Measurements from ENCODE around the gene PLEKHG2.

DNA sequence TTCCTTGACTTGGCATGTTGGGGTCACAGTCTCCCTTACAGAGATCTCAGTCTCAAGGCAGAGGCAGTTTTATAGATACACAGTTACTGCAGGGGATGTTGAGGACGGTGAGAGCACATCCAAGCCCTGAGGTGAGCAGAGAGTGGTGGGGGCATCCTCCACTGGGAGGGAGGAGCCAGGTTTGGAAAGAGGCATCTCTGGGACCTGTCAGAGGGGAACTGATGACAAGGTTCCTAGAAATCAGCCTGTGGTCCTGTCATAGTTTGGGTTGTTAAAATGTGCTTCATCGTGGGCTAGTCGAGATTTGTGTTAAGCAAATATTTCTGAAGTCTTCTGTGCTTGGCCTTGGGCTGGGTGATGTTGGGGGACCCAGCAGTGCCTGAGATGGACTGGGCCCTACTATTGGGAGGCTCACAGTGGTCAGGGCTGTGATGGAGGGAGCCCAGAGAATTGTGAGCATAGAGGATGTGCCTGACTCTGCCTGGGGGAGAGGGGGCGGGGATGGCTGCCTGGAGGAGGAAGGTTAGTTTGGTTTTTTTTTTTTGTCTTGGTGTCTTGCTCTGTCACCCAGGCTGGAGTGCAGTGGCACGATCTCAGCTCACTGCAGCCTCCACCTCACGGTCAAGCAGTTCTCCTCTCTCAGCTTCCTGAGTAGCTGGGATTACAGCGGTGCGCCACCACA lies 36.8 kb downstream of the PLEKHG2 start:
- TF ChIP-seq, protein P1, sequence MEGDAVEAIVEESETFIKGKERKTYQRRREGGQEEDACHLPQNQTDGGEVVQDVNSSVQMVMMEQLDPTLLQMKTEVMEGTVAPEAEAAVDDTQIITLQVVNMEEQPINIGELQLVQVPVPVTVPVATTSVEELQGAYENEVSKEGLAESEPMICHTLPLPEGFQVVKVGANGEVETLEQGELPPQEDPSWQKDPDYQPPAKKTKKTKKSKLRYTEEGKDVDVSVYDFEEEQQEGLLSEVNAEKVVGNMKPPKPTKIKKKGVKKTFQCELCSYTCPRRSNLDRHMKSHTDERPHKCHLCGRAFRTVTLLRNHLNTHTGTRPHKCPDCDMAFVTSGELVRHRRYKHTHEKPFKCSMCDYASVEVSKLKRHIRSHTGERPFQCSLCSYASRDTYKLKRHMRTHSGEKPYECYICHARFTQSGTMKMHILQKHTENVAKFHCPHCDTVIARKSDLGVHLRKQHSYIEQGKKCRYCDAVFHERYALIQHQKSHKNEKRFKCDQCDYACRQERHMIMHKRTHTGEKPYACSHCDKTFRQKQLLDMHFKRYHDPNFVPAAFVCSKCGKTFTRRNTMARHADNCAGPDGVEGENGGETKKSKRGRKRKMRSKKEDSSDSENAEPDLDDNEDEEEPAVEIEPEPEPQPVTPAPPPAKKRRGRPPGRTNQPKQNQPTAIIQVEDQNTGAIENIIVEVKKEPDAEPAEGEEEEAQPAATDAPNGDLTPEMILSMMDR (conservative IDR thresholded peaks at IDR 0.05; ENCODE audit: low read length): no peak
- TF ChIP-seq EZH2phosphoT487 (IDR thresholded peaks at IDR 0.05; ENCODE audit: borderline replicate concordance): no peak

Measured in Loucy (cell line).